HG02938 (cell line): ENCODE data around the gene ADGRA1.
"Not testable (repeated sequence)": the region's sequence is repeated elsewhere in the genome, so short reads cannot be mapped to it uniquely, and the experiment has no call there.

Source experiments
- ATAC-seq: cut with Tn5 transposase; IDR thresholded peaks from one replicate; pipeline ENCODE4 v1.9.1; 2021; ENCODE audit warnings: mild to moderate bottlenecking, moderate library complexity; ENCODE audit not compliant: unreplicated experiment

ADGRA1 gene

GRCh38 chr10:133141144-133141957 is 53.6 kb downstream of the ADGRA1 start:
- no peak for ATAC-seq

GRCh38 chr10:133141958-133142340 is 54.2 kb downstream of the ADGRA1 start:
- ATAC-seq, result no peak

GRCh38 chr10:133142523-133143199 is 54.9 kb downstream of the ADGRA1 start:
- ATAC-seq, result no peak

DNA sequence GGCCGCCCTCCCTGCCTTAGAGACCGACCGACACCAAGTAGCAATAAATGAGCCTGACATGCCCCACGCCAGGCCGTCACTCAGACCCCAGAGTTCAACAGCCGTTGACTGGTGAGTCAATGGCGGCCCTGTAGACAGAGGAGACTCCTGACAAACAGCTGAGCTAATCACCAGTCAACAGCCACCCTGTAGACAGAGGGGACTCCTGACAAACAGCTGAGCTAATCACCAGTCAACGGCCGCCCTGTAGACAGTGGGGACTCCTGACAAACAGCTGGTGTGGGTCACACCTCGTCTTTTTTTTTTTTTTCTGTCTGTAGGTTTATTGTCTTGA is 55.4 kb downstream of the ADGRA1 start:
- ATAC-seq, result no peak

DNA sequence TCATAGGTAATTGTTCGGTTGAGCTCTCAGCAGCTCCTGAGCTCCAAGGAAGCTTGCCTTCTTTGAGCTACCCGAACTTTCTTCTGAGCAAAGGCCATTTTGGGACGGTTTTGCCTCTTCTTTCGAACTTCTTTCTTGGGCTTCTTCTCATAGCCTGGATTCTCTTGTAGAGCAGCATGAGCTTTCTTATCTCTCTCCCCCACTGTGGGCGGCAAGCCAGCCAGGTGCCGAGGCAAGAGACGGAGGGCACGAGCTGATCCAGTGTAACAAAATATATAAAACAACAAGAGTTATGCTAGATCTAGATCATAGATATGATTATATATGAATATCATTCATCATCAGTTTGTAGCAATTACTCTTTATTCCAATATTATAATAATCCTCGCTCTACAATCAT is 55.8 kb downstream of the ADGRA1 start:
- no peak for ATAC-seq

GRCh38 chr10:133144771-133145170 is 57.0 kb downstream of the ADGRA1 start:
- ATAC-seq, result no peak

DNA sequence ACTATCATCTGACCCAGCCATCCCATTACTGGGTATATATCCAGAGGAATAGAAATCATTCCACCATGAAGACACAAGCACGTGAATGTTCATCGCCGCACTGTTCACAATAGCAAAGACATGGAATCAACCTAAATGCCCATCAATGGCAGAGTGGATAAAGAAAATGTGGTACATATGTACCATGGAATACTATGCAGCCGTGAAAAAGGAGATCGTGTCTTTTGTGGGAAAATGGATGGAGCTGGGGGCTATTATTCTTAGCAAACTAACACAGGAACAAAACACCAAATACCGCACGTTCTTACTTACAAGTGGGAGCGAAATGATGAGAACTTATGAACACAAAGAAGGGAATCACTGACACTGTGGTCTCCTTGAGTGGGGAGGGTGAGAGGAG is 62.5 kb downstream of the ADGRA1 start:
- no peak for ATAC-seq

DNA sequence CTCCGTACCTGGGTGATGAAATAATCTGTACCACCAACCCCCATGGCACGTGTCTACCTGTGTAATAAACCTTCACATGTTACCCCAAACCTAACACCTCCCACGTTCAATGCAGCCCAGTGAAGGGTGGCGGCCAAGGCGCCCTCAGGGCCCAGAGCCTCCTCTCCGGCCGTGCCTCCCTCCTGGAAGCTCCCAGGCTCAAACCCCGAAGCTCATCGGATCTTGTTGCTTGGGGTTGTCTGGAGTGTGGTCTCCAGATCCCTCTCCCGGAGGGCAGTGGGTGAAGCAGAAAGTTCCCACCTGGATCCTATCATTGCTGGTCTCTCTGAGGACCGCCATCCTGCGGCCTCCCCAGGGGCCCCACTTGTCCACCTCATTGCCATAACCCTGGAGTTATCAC is 62.9 kb downstream of the ADGRA1 start:
- ATAC-seq, result no peak

GRCh38 chr10:133151071-133151470 is 63.3 kb downstream of the ADGRA1 start:
- ATAC-seq, result not testable (repeated sequence)

- no peak for ATAC-seq
Observed at GRCh38 chr10:133151543-133151972, 63.8 kb downstream of the ADGRA1 start.

GRCh38 chr10:133154411-133154810 is 66.7 kb downstream of the ADGRA1 start:
- ATAC-seq, result no peak

GRCh38 chr10:133154996-133155778 is 67.5 kb downstream of the ADGRA1 start:
- no peak for ATAC-seq

DNA sequence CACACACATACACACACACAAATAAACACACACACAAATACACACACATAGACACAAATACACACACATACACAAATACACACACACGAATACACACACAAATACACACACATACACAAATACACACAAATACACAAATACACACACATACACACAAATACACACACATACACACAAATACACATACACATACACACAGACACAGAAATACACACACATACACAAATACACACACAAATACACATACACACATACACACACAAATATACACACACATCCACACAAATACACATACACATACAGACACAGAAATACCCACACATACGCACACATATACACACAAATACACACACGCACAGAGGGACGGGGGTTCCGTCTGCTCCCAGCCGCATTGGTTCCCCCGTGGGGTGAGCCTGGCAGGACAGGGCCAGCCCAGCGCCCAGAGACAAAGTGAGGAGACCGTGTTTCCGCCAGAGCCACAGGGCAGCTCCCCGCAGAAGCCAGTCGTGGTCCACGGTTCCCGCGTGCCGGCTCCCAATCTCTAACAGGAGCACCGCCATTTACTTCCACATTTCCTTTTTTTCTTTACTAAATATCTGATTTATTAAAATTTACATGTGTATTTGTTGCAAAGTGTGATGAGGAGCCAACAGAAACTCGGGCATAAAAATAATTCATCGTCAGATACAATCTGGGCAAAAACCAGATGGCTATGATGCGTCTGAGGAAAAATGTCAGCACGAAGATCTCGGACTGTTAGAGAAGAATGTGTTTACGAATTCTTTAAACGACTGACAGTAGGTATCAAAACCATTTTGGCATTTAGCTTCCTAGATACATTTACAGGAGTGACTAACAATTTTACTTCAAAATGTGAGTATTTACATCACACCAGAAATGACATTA is 69.2 kb downstream of the ADGRA1 start:
- ATAC-seq, result no peak

DNA sequence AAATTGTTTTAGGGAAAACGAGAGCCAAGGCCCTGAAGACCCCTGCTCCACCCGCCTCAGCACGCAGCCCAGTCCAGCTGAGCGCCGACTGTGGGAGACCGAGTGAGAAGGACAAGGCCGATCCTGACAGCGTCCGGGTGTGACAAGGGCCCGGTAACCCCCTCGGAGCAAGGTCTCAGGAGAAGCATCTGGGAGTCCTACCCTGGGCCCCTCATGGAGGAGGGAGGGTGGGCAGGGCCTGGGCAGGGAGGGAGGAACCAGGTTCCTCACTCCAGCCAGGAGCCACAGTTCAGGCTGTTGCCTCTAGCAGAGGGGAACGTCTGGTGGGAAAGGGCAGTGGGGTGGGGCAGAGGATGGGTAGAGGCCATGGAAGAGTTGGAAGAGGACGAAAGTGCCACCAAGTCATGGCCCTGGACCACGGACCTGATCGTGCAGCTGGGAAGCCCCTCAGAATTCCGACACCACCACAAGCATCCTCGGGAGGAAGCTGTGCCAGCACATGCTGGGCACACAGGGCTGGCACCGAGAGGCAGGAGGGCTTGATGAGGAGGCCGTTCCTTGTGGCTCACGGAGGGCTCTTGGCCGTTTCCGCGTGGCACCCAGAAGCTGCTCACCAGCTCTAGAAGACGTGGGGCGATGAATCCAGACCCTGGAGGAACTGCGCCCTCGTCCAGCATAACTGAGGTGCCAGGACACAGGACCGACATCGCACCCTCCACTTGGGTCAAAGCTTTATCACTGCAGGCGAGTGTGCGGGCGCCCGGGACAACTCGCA is 70.1 kb downstream of the ADGRA1 start:
- no peak for ATAC-seq

DNA sequence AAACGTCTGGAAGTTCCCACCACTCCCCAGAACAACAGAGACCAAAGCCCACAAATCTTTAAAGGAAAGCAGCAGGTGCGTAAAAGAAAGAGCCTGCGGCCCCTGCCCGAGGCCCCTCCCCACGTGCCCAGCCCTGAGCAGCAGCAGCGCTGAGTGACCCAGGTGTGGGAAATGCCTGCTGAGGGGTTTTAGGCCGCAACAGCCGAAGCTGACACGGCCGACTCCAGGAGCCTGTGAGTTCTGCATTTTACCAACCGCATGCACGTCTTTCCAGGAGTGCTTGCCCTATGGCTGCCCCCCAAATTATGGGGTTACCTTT is 70.7 kb downstream of the ADGRA1 start:
- no peak for ATAC-seq

DNA sequence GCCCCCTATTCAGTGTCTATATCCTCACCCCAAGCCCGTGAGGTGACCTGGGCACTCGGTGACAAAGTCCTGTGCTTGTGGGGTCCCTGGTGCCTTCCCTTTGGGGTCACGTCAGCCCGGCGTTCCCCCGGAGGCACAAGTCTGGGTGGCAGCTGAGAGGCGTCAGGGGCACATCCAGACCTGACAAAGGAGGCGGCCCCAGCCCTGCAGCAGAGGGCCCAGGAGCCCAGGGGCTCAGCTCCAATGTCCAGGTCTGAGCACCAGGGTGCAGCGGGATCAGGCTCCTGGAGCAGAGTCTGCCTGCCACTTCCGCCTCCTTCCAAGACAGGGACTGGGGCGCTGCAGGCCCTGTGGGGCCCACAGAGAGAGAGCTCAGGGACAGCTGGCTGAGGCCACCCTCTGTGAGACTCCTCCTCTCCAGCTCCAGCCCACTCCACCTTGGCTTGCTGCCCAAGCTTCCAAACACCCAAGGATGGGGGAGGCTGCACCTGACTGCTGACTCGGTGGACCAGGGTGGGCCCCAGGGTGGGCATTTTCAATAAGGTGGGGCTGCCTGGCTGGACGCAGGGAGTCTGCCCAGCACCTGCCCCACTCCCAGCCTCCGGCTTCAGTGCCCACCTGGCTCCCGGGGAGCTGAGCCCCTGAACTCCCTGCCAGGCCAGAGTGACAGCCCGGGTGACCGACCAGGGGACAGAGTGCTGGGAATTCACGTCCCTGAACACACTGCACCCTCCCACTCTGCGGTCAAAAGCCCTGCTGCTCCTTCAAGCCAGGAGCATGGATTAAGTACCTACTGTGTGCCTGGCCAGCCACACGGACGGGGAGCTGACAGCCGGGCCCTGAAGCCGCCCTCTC is 71.3 kb downstream of the ADGRA1 start:
- no peak for ATAC-seq

DNA sequence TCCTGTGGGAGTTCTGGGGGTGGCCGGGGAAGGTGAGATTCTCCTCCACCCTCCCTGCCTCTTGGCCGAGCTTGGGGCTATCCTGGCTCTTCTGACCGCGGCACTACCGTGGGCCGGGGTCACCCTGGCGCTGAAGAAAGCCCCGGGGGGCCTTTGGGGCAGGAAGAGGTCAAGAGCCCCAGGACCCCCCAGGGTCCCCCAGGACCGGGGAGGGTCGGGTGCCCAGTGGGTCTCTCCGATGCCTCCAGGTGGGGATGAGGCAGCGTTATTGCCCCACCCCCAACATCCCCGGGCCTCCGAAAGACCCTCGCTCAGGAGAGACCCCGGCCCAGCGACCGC is 71.9 kb downstream of the ADGRA1 start:
- ATAC-seq, result no peak

DNA sequence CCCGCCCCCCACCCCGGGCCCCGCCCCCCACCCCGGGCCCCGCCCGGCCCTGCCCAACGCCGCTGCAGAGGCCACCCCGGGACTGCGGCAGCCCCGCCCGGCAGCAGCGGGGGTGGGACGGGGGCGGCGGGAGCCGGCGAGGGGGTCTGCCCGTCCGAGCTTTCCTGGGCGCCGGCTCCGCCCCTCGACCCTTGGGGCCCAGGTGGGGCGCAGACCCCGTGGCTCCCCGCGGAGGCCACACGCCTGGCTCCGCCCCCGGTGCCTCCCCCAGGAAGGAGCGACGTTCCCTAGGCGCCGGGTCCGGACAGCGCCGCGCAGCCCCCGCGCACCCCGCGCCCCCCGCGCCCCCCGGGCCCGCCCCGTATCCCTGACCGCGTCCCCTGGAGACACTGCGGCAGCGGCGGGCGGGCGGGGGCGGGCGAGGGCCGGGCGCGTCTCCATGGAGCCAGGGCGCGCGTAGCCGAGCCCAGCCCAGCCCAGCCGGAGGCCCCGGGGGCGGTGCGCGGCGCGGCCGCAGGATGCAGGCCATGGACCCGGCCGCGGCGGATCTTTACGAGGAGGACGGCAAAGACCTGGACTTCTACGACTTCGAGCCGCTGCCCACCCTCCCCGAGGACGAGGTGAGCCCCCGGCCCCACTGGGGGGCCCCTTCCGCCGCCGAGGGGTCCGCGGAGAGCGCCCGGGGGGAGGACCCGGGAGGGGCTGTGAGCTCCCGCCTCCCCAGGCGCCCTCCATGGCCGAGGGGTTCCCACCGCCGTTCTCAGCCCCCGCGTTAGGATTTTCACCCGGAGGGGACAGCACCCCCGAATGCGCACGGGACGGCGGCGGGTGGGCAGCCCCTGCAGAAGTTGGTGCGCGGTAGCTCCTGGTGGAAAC is 72.5 kb downstream of the ADGRA1 start, which contains the start of gene KNDC1:
Gene KNDC1, plus strand, starts transcription at position 270 of the 876 bp plus-strand sequence. Its CDS starts 249 bp downstream, at position 519.
- no peak for ATAC-seq
